Pancreas (tissue), 10 donors: ENCODE data around the gene TWIST2. TPM values are rescaled to one million over a fixed set of nuclear protein-coding genes. Genes with fewer than 3 reads are reported as not detected.
A peak's percentile ranks its signal among the peaks of the same experiment; 100 is the strongest.

ENCODE experiments used
- ATAC-seq, 4 donors: fragments of 200-7000 bp; cut with Tn5 transposase; one replicate each; pipeline versions ENCODE4 v1.8.0 to v1.9.1; 2020; ENCODE audit warnings: mild to moderate bottlenecking in 4 of 4, moderate library complexity in 4 of 4
- DNase-seq, 6 donors: peaks; one replicate each; pipeline ENCODE4 v3.0.0-alpha.2; 2020
- FAIRE-seq: peaks from 2 replicates; lab custom pipeline; 2012; peaks lifted over from hg19 to GRCh38; lab: Jason Lieb, UNC
- H3K27ac ChIP-seq, 4 donors: fragments of 200-600 bp; sonication (generic); 1 replicate in 3 of 4; 2 replicates in 1 of 4; pipeline versions ENCODE4 v1.5.0 to v1.8.0; 2020
- H3K27me3 ChIP-seq, 4 donors: fragments of 200-600 bp; one replicate each; pipeline ENCODE4 v1.8.0; 2021
- H3K36me3 ChIP-seq, 3 donors: fragments of 200-600 bp; sonication (generic) in 1 of 3; one replicate each; pipeline versions ENCODE4 v1.5.0 to v1.8.0; 2020 to 2021
- H3K4me1 ChIP-seq, 3 donors: fragments of 200-600 bp; one replicate each; pipeline ENCODE4 v1.8.0; 2021
- H3K4me3 ChIP-seq, 4 donors: fragments of 200-600 bp; sonication (generic) in 2 of 4; one replicate each; pipeline versions ENCODE4 v1.5.0 to v1.8.0; 2020 to 2021
- H3K9me3 ChIP-seq, 4 donors: fragments of 200-600 bp; one replicate each; pipeline ENCODE4 v1.8.0; 2021
- WGBS, 2 donors: extraction: QIAGEN DNeasy Blood & Tissue Kit; methylation state at CpG; one replicate each; pipeline ENCODE4 v1.1.7; 2013; 5-methylcytosine and 5-hydroxymethylcytosine counted together
- intact Hi-C, 3 donors: fragments of 100-400 bp; cut with DNase I; formaldehyde crosslinking; loops; one replicate each; pipeline versions ENCODE4 v1.11.1 to v1.14.2; 2022
- polyA plus RNA-seq, 2 donors: library from polyadenylated mRNA; stranded (reverse); fragments of 200-250 nt; gene quantifications; one replicate each; pipeline ENCODE4 v1.2.3, GENCODE V29; 2013
- total RNA-seq, 6 donors: library from RNA; stranded (reverse); fragmentation: NEBNext Ultra II Directional in 4 of 6; extraction: Animal tissue kit (Norgen Biotek cat#: 25700) in 4 of 6; gene quantifications; one replicate each; pipeline versions ENCODE4 v1.2.1 to v1.2.4, GENCODE V29; 2021 to 2023
- TF ChIP-seq, protein P1 (sequence below), 4 donors: fragments of 200-600 bp; sonication (generic) in 3 of 4; IDR thresholded peaks; one replicate each; pipeline versions ENCODE4 v1.5.0 to v1.8.0; 2021; ENCODE audit warnings: antibody characterized with exemption in 4 of 4
- donor health status: healthy with polysubstance abuse.
- donor health status: DM: no; HTN: no; CAD: no; lungs with moderate emphysema.
- donor health status: DM: no; HTN: no; CAD: no.
- donor health status: control.
- donor health status: control.
- donor health status: Bipolar disorder and iron deficiency.
- donor health status: DM: yes; HTN: yes; CAD: no.
- donor health status: DM: no; HTN: no; CAD: no.
- donor health status: DM: no; HTN: no; CAD: no.
- donor health status: DM: yes; HTN: yes; CAD: no.

The TWIST2 gene
- total and polyA plus RNA-seq, 8 donors, result 0.31 to 3.0 (median 1.1) TPM

DNA sequence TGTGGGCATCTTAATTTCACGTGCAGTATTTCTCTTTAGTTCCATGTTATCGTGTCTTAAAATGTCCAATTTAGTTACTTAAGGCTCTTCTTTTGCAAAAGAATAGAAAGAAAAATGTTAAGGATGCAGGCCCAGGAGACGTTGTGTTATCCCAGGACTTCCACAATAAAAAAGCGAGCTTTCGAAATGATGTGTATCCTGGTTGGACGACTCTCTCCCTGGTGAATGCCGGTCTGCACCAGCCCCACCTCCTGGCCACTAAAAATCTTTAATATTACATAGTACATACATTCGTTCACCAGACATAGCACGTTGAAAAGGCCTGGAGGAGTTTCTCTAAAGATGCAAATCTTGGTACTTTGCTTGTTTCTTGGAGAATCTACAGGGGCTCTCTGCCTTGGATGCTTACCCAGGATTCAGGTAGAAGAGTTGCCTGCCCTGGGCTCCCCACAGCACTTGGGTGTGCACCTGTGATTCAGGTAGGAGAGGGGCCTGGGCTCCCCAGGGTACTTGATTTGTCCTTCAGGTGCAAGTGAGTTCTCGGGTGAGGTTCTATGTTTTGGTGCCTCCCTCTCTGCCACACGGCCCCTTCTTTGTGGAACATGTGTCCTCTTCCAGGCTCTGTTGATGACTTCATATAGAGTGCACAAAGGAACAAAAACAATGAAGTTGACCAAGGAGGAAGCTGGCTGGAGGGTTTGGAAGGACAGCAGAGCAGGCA is 26.6 kb downstream of the TWIST2 start:
- Histone ChIP-seq H3K27ac (no peak overlapping the region), H3K4me3 (no peak overlapping the region), H3K27me3 (no peaks in the 10 kb centered on the region), H3K4me1 (no peaks in the 10 kb centered on the region), H3K9me3 (no peaks in the 10 kb centered on the region), H3K36me3 (no peaks in the 10 kb centered on the region)
- WGBS, 2 donors, result 49 to 58% methylated on average over 11 of the region's 11 CpGs
- no peak for ATAC-seq
- intact Hi-C loops, result no loop called here
- FAIRE-seq, result no peak
- TF ChIP-seq, protein P1, sequence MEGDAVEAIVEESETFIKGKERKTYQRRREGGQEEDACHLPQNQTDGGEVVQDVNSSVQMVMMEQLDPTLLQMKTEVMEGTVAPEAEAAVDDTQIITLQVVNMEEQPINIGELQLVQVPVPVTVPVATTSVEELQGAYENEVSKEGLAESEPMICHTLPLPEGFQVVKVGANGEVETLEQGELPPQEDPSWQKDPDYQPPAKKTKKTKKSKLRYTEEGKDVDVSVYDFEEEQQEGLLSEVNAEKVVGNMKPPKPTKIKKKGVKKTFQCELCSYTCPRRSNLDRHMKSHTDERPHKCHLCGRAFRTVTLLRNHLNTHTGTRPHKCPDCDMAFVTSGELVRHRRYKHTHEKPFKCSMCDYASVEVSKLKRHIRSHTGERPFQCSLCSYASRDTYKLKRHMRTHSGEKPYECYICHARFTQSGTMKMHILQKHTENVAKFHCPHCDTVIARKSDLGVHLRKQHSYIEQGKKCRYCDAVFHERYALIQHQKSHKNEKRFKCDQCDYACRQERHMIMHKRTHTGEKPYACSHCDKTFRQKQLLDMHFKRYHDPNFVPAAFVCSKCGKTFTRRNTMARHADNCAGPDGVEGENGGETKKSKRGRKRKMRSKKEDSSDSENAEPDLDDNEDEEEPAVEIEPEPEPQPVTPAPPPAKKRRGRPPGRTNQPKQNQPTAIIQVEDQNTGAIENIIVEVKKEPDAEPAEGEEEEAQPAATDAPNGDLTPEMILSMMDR (IDR thresholded peaks at IDR 0.05), result no peak
- peak in 1 of 6 donors; percentile 20 for DNase-seq

DNA sequence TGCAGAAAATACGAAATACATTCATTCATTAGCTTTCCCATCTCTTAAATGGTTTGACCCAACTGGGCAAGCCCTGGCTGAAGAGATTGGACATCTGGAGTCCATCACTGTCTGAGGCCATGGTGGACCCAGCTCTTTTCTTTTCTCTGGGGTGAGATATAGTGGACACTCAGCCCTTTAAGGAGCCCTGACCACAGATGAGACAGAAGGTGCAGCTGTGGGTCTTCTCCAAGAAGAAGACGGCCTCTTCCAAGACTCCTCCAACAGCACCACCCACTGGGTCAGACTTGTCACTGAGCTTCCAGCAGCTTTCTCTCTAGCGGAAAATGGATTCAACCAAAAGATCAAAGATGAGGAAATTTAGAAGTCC is 27.2 kb downstream of the TWIST2 start:
- H3K9me3 ChIP-seq, result no peaks in the 10 kb centered on the region
- H3K27me3 ChIP-seq, result no peaks in the 10 kb centered on the region
- no peak for ATAC-seq
- H3K4me1 ChIP-seq, result no peaks in the 10 kb centered on the region
- TF ChIP-seq, protein P1 (IDR thresholded peaks at IDR 0.05), result no peak
- intact Hi-C loops, result no loop called here
- no peak overlapping the region for H3K4me3 ChIP-seq
- peak in 1 of 6 donors; percentile 3 for DNase-seq
- no peaks in the 10 kb centered on the region for H3K36me3 ChIP-seq
- no peak for FAIRE-seq
- H3K27ac ChIP-seq, result no peak overlapping the region
- 65 to 82% methylated on average over 3 of the region's 3 CpGs for WGBS, 2 donors

DNA sequence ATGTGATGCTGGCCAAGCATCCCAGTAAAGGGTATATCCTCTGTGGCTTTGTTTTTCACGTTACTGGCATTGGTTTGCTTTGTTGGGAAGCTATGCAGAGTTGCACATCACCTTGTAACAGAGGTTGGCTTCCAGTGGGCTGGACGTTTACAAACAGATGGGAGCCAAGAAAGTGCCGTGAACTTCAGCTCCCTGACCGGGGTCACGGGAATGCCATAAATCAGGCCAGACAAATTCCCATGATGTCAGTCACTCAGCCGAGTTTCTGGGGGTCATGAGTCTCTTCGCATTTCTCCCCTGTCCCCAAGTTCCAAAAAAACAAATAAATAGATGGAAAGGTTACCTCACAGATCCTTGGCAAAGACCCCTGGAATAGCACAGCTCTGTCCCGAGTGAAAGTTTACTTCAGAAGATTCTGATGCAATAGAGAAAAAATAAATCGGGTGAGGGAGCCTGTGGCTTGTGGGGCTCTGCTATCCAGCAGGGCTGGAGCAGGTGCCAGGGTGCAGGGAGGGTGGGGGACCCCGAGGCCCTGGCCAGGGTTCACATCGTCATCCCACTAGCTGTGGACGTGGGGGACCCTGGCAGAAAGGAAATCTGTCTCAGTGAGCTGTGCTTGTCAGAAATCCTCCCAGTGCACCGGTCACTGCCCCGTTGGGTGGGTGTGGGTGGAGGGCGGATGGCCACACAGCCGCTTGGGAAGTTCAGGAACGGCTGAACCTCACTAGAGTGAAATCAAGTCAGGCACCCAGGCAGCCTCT is 27.8 kb downstream of the TWIST2 start:
- Histone ChIP-seq H3K36me3 (no peaks in the 10 kb centered on the region), H3K27me3 (no peaks in the 10 kb centered on the region), H3K4me1 (no peaks in the 10 kb centered on the region), H3K4me3 (no peak overlapping the region), H3K9me3 (no peaks in the 10 kb centered on the region), H3K27ac (no peak overlapping the region)
- TF ChIP-seq, protein P1 (IDR thresholded peaks at IDR 0.05), result no peak
- ATAC-seq (peak in 1 of 4 donors; percentile 18), DNase-seq (peak in 1 of 6 donors; percentile 22), FAIRE-seq (no peak)
- intact Hi-C loops, result no loop called here
- WGBS, 2 donors, result 44 to 50% methylated on average over 17 of the region's 17 CpGs

DNA sequence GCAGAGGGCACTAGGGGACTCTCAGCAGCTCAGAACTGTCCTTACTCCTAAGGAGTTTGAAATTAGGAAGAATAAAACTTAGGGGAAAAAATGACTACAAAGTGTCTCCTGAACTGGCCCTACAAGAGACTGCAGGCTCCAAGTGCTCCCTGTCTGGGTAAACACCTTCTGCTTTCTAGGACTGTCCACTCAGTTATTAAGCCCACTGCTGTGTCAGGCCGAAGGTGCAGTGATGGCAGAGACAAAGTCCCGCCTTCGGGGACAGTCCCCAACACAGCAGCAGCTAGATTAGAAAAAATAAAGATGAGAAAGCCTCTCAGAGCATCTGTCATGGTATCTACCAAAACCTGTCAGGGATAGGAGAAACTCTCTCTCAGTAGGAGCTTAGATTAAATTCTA is 28.3 kb downstream of the TWIST2 start:
- Histone ChIP-seq H3K27ac (no peak overlapping the region), H3K27me3 (no peaks in the 10 kb centered on the region), H3K4me1 (no peaks in the 10 kb centered on the region), H3K9me3 (no peaks in the 10 kb centered on the region), H3K4me3 (no peak overlapping the region), H3K36me3 (no peaks in the 10 kb centered on the region)
- intact Hi-C loops, result no loop called here
- WGBS, 2 donors, result 71 to 83% methylated on average over 3 of the region's 3 CpGs
- TF ChIP-seq, protein P1 (IDR thresholded peaks at IDR 0.05), result no peak
- FAIRE-seq (no peak), DNase-seq (peak in 1 of 6 donors; percentile 16), ATAC-seq (no peak)
